HG03025 (cell line): Measurements from ENCODE around the gene TLE1.
"Not testable (repeated sequence)": the region's sequence is repeated elsewhere in the genome, so short reads cannot be mapped to it uniquely, and the experiment has no call there.

Source experiments
- ATAC-seq: cut with Tn5 transposase; IDR thresholded peaks from one replicate; pipeline ENCODE4 v1.9.1; 2021; ENCODE audit warnings: mild to moderate bottlenecking, moderate library complexity; ENCODE audit not compliant: unreplicated experiment, low FRiP score

The TLE1 gene

GRCh38 chr9:81604306-81605169 is 84.8 kb downstream of the TLE1 start:
- ATAC-seq: no peak

- ATAC-seq: no peak
Observed at GRCh38 chr9:81602887-81603680, 86.3 kb downstream of the TLE1 start.

- ATAC-seq: no peak
Observed at GRCh38 chr9:81601639-81602623, 87.4 kb downstream of the TLE1 start.

- no peak for ATAC-seq
Observed at GRCh38 chr9:81600631-81601030, 88.7 kb downstream of the TLE1 start.

GRCh38 chr9:81599837-81600236 is 89.5 kb downstream of the TLE1 start:
- ATAC-seq: no peak

GRCh38 chr9:81598811-81599210 is 90.5 kb downstream of the TLE1 start:
- no peak for ATAC-seq

- no peak for ATAC-seq
Observed at GRCh38 chr9:81598123-81598497, 91.2 kb downstream of the TLE1 start.

GRCh38 chr9:81597419-81598122 is 91.8 kb downstream of the TLE1 start:
- ATAC-seq: no peak

- no peak for ATAC-seq
Observed at GRCh38 chr9:81596679-81597418, 92.5 kb downstream of the TLE1 start.

- no peak for ATAC-seq
Observed at GRCh38 chr9:81595887-81596543, 93.3 kb downstream of the TLE1 start.

GRCh38 chr9:81595293-81595692 is 94.1 kb downstream of the TLE1 start:
- not testable (repeated sequence) for ATAC-seq

- no peak for ATAC-seq
Observed at GRCh38 chr9:81594415-81594814, 94.9 kb downstream of the TLE1 start.

- no peak for ATAC-seq
Observed at GRCh38 chr9:81592887-81593266, 96.5 kb downstream of the TLE1 start.

GRCh38 chr9:81591791-81592190 is 97.6 kb downstream of the TLE1 start:
- no peak for ATAC-seq

GRCh38 chr9:81590688-81591087 is 98.7 kb downstream of the TLE1 start:
- ATAC-seq: no peak

- ATAC-seq: no peak
Observed at GRCh38 chr9:81589819-81590218, 99.5 kb downstream of the TLE1 start.

- no peak for ATAC-seq
Observed at GRCh38 chr9:81589392-81589791, 100.0 kb downstream of the TLE1 start.

GRCh38 chr9:81588148-81588871 is 101.0 kb downstream of the TLE1 start:
- ATAC-seq: no peak
